IMR-90 (cell line): ENCODE data around the gene ADAP1. TPM values are rescaled to one million over a fixed set of nuclear protein-coding genes. Genes with fewer than 3 reads are reported as not detected.

ENCODE experiments used
- ATAC-seq: fragments of 200-7000 bp; cut with Tn5 transposase; 2 replicates; pipeline ENCODE4 v1.9.1; 2020; ENCODE audit warnings: low read depth, mild to moderate bottlenecking, moderate library complexity
- BruUV-seq: library from RNA; stranded (reverse); fragments of 400-500 nt; replicated peaks from 2 replicates; lab custom pipeline; 2021; lab: Mats Ljungman, UMichigan
- CTCF ChIA-PET: fragments of 300-600 bp; formaldehyde crosslinking; extraction: SDS; loops from one replicate; lab custom pipeline; 2021; ENCODE audit warnings: antibody characterized with exemption; lab: Yijun Ruan, JAX
- POLR2A ChIA-PET: fragments of 300-600 bp; sonication (Branson Sonifier 250); formaldehyde crosslinking; loops from one replicate; lab custom pipeline; 2022; ENCODE audit warnings: antibody characterized with exemption; ENCODE audit not compliant: unreplicated experiment; lab: Charles Lee
- DNase-seq: peaks from one replicate; pipeline ENCODE4 v3.0.0; 2013
- H2AFZ ChIP-seq: replicated peaks from 2 replicates; pipeline ENCODE3; 2013; ENCODE audit warnings: low read length, mild to moderate bottlenecking; ENCODE audit not compliant: poor library complexity
- H2AK5ac ChIP-seq: 2 replicates; pipeline ENCODE4 v1.6.1; 2013; ENCODE audit warnings: low read depth, low read length, inconsistent platforms
- H2AK9ac ChIP-seq: replicated peaks from 2 replicates; pipeline ENCODE3; 2013; ENCODE audit warnings: mild to moderate bottlenecking, low read depth, low read length, moderate library complexity; ENCODE audit not compliant: poor library complexity
- H2BK120ac ChIP-seq: 2 replicates; pipeline ENCODE4 v1.6.1; 2013; ENCODE audit warnings: low read depth, low read length, inconsistent platforms
- H2BK15ac ChIP-seq: 3 replicates; pipeline ENCODE4 v1.6.1; 2013; ENCODE audit warnings: low read depth, low read length, inconsistent platforms
- H2BK20ac ChIP-seq: 2 replicates; pipeline ENCODE4 v1.6.1; 2013; ENCODE audit warnings: low read depth, mild to moderate bottlenecking, inconsistent platforms, low read length, moderate library complexity
- H2BK5ac ChIP-seq: 2 replicates; pipeline ENCODE4 v1.6.1; 2013; ENCODE audit warnings: mild to moderate bottlenecking, low read depth, low read length, inconsistent platforms; ENCODE audit not compliant: poor library complexity, severe bottlenecking
- H3K14ac ChIP-seq: replicated peaks from 2 replicates; pipeline ENCODE4 v1.6.1; 2013; ENCODE audit warnings: low read depth, low read length, inconsistent platforms
- H3K18ac ChIP-seq: 2 replicates; pipeline ENCODE4 v1.6.1; 2013; ENCODE audit warnings: low read depth, low read length, control low read depth
- H3K23ac ChIP-seq: 2 replicates; pipeline ENCODE4 v1.6.1; 2013; ENCODE audit warnings: low read depth, low read length, inconsistent platforms
- H3K27ac ChIP-seq: 2 replicates; pipeline ENCODE4 v1.5.1; 2013; ENCODE audit warnings: mild to moderate bottlenecking, control low read depth, low read length; ENCODE audit not compliant: insufficient read depth
- H3K27me3 ChIP-seq: 2 replicates; pipeline ENCODE4 v1.6.1; 2013; ENCODE audit warnings: low read length; ENCODE audit not compliant: control insufficient read depth, insufficient read depth
- H3K36me3 ChIP-seq: 2 replicates; pipeline ENCODE4 v1.6.1; 2013; ENCODE audit warnings: low read length, mixed read lengths; ENCODE audit not compliant: control insufficient read depth, insufficient read depth
- H3K4ac ChIP-seq: 2 replicates; pipeline ENCODE4 v1.6.1; 2013; ENCODE audit warnings: low read depth, low read length, inconsistent platforms
- H3K4me1 ChIP-seq: 2 replicates; pipeline ENCODE4 v1.6.1; 2013; ENCODE audit warnings: low read length, mixed read lengths; ENCODE audit not compliant: control insufficient read depth, insufficient read depth
- H3K4me2 ChIP-seq: 2 replicates; pipeline ENCODE4 v1.6.1; 2013; ENCODE audit warnings: low read depth, mild to moderate bottlenecking, control low read depth, low read length, moderate library complexity
- H3K4me3 ChIP-seq: 2 replicates; pipeline ENCODE4 v1.5.1; 2013; ENCODE audit warnings: low read depth, mild to moderate bottlenecking, control low read depth, low read length, moderate library complexity; ENCODE audit not compliant: insufficient read depth
- H3K56ac ChIP-seq: 2 replicates; pipeline ENCODE4 v1.6.1; 2013; ENCODE audit warnings: low read length, inconsistent platforms; ENCODE audit not compliant: insufficient read depth; ENCODE audit errors: extremely low read depth
- H3K79me1 ChIP-seq, 2 experiments: 2 replicates each; pipeline ENCODE4 v1.6.1; 2013; ENCODE audit warnings: low read length in 2 of 2, inconsistent platforms in 1 of 2, low read depth in 1 of 2
- H3K9ac ChIP-seq: 2 replicates; pipeline ENCODE4 v1.6.1; 2013; ENCODE audit warnings: low read depth, low read length, control low read depth
- H3K9me1 ChIP-seq: 2 replicates; pipeline ENCODE4 v1.6.1; 2013; ENCODE audit warnings: low read length, inconsistent platforms; ENCODE audit not compliant: insufficient read depth
- H3K9me3 ChIP-seq: 2 replicates; pipeline ENCODE4 v1.6.1; 2013; ENCODE audit warnings: low read length; ENCODE audit not compliant: control insufficient read depth, insufficient read depth
- H4K20me1 ChIP-seq: 2 replicates; pipeline ENCODE4 v1.6.1; 2013; ENCODE audit warnings: low read length, inconsistent platforms; ENCODE audit not compliant: insufficient read depth
- H4K5ac ChIP-seq: 2 replicates; pipeline ENCODE4 v1.6.1; 2013; ENCODE audit warnings: mild to moderate bottlenecking, low read depth, low read length, control low read depth
- H4K8ac ChIP-seq, 2 experiments: 2 replicates each; pipeline ENCODE4 v1.6.1; 2013; ENCODE audit warnings: low read depth in 2 of 2, low read length in 2 of 2, control low read depth in 1 of 2, inconsistent platforms in 1 of 2
- H4K91ac ChIP-seq: 2 replicates; pipeline ENCODE4 v1.6.1; 2013; ENCODE audit warnings: low read depth, low read length, inconsistent platforms; ENCODE audit not compliant: insufficient read depth
- CEBPB ChIP-seq: IDR thresholded peaks from 2 replicates; pipeline ENCODE4 v1.6.1; 2012; ENCODE audit warnings: low read depth, low read length, improper control_type of control experiment
- FOS ChIP-seq: fragments of 150-350 bp; IDR thresholded peaks from 2 replicates; pipeline ENCODE4 v1.6.1; 2016; ENCODE audit warnings: low read depth, low read length
- MXI1 ChIP-seq: IDR thresholded peaks from 2 replicates; pipeline ENCODE4 v1.6.1; 2012; ENCODE audit warnings: low read depth, mild to moderate bottlenecking, low read length, moderate library complexity, borderline replicate concordance
- WGBS, 2 experiments: methylation state at CpG; one replicate each; pipeline versions ENCODE4 v1.1.5 to v1.1.7; 2013; ENCODE audit warnings: missing lambda C conversion rate in 2 of 2; ENCODE audit not compliant: insufficient read length in 1 of 2; ENCODE audit errors: extremely low coverage in 2 of 2; 5-methylcytosine and 5-hydroxymethylcytosine counted together
- dilution Hi-C: fragments of 300-500 bp; cut with HindIII; formaldehyde crosslinking; loops from one replicate; pipeline ENCODE4 v1.14.3; 2018; ENCODE audit warnings: low sequenced_read_pairs; ENCODE audit not compliant: unreplicated experiment
- in situ Hi-C: fragments of 300-500 bp; cut with MboI; formaldehyde crosslinking; loops from 3 replicates; pipeline ENCODE4 v1.14.3; 2019; ENCODE audit warnings: low sequenced_read_pairs, inconsistent platforms, mixed read lengths
- intact Hi-C: fragments of 100-400 bp; cut with micrococcal nuclease; formaldehyde crosslinking; loops from 2 replicates; pipeline ENCODE4 v1.10.0; 2022
- polyA plus RNA-seq, 3 experiments: library from polyadenylated mRNA; depleted of rRNA; stranded (reverse); fragments of >200 nt; gene quantifications; 2 replicates each; pipeline ENCODE4 v1.2.3, GENCODE V29; 2012; ENCODE audit warnings: low replicate concordance in 1 of 3
- total RNA-seq: library from RNA; depleted of rRNA; stranded (reverse); fragments of >200 nt; gene quantifications from 2 replicates; pipeline ENCODE4 v1.2.3, GENCODE V29; 2012

Gene ADAP1
- total and polyA plus RNA-seq, 2 of the 4 experiments (the other 2 are of a cell fraction), result 1.4 to 2.0 TPM

DNA sequence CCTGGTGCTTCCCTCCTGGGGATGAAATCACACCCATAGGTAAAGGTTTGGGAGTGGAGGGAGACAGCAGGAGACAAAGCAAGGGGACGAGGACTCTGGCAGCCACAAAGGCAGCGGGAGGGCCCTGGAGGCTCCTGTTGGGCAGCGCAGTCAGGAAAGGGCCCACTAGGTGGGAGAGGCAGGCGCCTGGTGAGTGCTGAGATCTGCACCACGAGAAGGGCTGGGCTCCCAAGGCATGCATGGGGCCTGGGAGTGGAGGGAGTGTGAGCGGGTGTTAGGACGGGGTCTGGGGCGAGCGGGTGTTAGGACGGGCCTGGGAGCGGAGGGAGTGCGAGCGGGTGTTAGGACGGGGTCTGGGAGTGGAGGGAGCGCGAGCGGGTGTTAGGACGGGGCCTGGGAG is 65.1 kb downstream of the ADAP1 start:
- Histone ChIP-seq H2BK120ac (no peak overlapping the region), H3K36me3 (peaks cover 52% of the 10 kb centered on the region), H3K23ac (no peak overlapping the region), H4K5ac (no peak overlapping the region), H3K4me3 (no peak overlapping the region), H3K56ac (no peak overlapping the region), H4K8ac (no peak overlapping the region), H2BK5ac (no peak overlapping the region), H2AK5ac (no peak overlapping the region), H3K4ac (no peak overlapping the region), H3K14ac (no peak overlapping the region), H3K9ac (no peak overlapping the region), H3K9me3 (no peaks in the 10 kb centered on the region), H3K27me3 (no peaks in the 10 kb centered on the region), H4K20me1 (peaks cover 45% of the 10 kb centered on the region), H2BK15ac (no peak overlapping the region), H2BK20ac (no peak overlapping the region), H2AFZ (no peak overlapping the region), H3K4me2 (no peak overlapping the region), H3K79me1 (peaks cover 11 to 51% of the 10 kb centered on the region in 2 experiments), H2AK9ac (peak overlapping the region; percentile 42), H3K18ac (no peak overlapping the region), H3K4me1 (no peaks in the 10 kb centered on the region), H3K9me1 (0 out of 2 replicates have a peak, but pooled peaks cover 5% of the 10 kb centered on the region), H4K91ac (no peak overlapping the region), H3K27ac (no peak overlapping the region)
- ChIA-PET POLR2A (no interaction called here), CTCF (no interaction called here)
- WGBS, 2 experiments, result no CpG with 5 or more reads among the region's 18 CpGs
- no TSS peak for BruUV-seq
- intact Hi-C loops (no loop called here), dilution Hi-C loops (no loop called here), in situ Hi-C loops (no loop called here)
- TF ChIP-seq CEBPB, result no peak
- no peak for TF ChIP-seq FOS
- TF ChIP-seq MXI1, result no peak
- ATAC-seq (no peak), DNase-seq (no peak)
